Fibroblast of mammary gland (primary cell): ENCODE results near the gene CDPF1.
"Not testable (repeated sequence)": the region's sequence is repeated elsewhere in the genome, so short reads cannot be mapped to it uniquely, and the experiment has no call there.

Source experiments
- DNase-seq: peaks from one replicate; pipeline ENCODE4 v3.0.0-alpha.2; 2010; ENCODE audit warnings: low read depth
- H3K4me3 ChIP-seq: 2 replicates; pipeline ENCODE4 v1.5.1; 2011; ENCODE audit warnings: low read depth, mild to moderate bottlenecking, low read length, moderate library complexity; ENCODE audit not compliant: control insufficient read depth
- CTCF ChIP-seq: conservative IDR thresholded peaks from 2 replicates; pipeline ENCODE4 v1.5.1; 2011; ENCODE audit warnings: low read depth, low read length, inconsistent platforms; ENCODE audit not compliant: control insufficient read depth, insufficient read depth

CDPF1 gene

GRCh38 chr22:46212195-46212594 is 37.9 kb downstream of the CDPF1 start:
- no peak for TF ChIP-seq CTCF
- no peak for DNase-seq
- H3K4me3 ChIP-seq, result no peak overlapping the region

GRCh38 chr22:46209262-46209661 is 40.8 kb downstream of the CDPF1 start:
- TF ChIP-seq CTCF, result no peak
- DNase-seq, result no peak
- H3K4me3 ChIP-seq, result no peak overlapping the region

DNA sequence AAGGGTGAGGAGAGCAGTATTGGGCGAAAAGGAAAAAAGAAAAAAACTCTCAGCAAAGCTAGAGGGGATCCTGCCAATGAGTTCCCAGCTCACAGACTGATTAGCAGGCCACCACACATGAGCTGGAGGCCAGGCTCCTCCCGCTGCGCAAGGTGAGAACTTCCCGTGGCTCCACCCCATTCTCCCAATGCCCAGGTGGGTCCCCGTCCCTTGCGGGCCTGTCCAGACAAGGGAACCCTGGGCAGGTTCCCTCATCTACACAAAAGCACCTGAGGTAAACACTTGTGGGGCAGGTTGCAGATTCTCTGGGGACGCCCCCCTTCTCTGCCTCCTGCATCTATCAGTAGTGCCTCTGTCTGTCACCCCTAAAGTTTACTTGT is 46.5 kb downstream of the CDPF1 start:
- H3K4me3 ChIP-seq, result no peak overlapping the region
- DNase-seq, result no peak
- TF ChIP-seq CTCF, result no peak

DNA sequence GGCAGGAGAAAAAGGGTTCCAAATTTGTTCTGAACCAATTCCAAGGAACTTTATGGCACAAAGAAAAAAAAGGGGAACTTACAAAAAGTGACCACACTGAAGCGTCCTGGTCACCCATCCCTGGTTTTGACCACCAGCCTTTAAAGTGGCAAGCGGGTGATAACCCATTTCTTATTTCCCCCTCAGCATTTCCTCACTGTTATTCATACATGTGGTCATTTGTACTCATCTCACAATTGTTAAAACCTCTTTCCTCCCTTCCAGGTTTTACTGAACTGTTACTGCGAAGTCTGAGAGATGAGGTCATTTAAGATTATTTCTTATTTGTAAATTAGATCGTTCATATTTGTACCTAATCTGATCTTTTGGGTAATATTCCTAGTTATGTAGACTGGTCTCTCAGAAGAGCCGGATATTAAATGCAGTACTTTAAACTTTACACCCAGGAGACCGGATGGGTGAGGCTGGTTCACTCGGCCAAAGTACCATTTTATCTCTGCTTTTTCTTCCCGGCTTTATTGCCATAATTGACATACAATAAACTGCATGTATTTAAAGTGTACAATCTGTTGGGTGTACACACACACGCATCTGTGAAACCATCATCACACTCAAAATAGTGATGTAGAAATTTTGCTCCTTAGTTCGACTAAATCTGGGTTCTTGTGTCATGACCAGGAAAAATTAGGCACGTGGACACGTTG is 47.0 kb downstream of the CDPF1 start:
- no peak overlapping the region for H3K4me3 ChIP-seq
- no peak for TF ChIP-seq CTCF
- DNase-seq, result no peak

DNA sequence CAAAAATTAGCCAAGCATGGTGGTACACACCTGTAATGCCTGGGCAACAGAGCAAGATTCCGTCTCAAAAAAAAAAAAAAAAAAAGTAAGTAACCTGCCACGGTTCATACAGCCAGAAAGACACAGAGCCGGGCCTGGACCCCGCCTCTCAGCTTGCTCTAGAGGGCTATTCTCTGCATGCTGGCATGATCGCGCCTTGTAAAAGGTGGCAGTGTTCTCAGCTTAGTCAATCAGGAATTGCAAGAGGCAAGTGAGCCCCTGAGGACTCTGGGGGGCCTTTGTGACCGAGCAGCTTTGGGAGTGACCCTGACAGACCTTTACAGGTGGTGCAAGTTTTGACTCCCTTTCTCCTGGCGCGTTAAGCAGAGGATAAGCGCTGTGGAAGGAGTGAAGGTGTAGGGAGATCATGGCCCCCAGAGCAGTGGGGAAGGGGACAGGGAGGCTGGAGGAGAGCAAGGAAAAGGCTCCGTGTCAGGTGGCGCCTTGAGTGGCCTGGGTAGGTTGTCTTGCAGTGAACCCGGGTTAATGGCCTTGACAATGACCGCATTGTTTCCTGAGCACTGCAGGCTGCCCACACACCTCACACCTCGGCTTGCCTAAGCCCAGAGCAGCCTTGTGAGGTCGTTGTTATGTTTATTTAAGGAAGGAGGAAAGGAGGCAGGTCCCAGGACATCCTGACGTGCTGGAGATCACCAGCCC is 48.9 kb downstream of the CDPF1 start:
- H3K4me3 ChIP-seq, result no peak overlapping the region
- no peak for DNase-seq
- TF ChIP-seq CTCF, result no peak

- not testable (repeated sequence) for H3K4me3 ChIP-seq, DNase-seq
Observed at GRCh38 chr22:46198806-46199205, 51.3 kb downstream of the CDPF1 start.

GRCh38 chr22:46198274-46198673 is 51.8 kb downstream of the CDPF1 start:
- H3K4me3 ChIP-seq, result no peak overlapping the region
- no peak for TF ChIP-seq CTCF
- no peak for DNase-seq
